Measurements from ENCODE around the gene LEFTY1.

LEFTY1 gene

DNA sequence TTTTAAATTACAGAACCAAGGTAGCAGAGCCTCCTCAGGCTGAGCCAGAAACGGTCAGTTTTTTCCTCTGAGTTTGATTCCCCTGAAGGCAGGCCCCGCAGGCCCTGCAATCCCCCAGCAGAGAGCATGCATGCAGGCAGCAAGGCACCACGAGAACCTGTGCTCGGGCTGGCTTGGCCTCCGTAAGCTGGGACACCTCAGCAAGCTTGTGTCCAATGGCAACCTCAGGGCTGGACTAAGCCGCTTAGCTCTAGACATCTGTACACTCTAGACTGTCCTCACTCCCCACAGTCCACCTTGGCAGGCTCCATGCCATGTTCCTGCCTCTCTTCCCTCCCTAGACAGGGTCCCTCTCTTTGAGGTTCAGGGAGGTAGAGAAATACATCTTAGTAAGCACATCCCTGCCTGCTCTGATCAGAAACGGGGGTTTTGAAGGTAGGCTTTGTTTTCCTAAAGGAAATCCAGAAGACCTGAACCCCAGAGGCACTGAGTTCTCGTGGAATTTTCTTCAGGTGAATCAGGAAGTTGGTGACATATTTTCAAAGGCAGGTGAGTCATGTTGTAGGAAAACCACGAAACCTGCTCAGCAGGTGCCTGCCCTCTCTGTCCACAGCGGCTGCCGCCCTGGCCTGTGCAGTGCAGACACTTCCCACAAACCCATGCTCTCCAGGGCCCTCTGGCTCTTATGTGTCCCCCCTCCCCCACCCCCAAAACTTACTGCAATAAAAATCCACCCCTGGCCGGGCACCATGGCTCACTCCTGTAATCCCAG lies 13.7 kb downstream of the LEFTY1 start:
- peak; percentile 17 for FAIRE-seq
- DNase-seq (ENCODE audit: insufficient read length): no peak

DNA sequence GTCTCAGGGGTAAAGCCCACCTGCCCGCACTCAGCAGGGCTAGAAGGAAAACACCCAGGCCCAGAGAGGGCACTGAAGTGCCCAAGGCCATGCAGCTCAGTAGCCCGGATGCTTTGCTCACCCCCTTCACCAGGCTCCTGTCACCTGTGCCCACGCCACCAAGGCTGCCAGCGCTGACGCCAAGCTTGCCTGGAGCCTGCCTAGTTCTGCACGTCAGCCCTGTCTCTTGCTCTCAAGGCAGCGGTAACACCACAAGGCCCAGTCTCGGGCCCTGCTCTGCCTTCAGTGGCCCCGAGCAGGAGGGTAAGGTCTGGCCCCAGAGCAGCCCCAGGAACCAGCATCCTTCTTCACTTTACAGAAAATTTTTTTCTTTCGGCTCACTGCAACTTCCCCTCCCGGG lies 14.5 kb downstream of the LEFTY1 start:
- no peak for TF ChIP-seq POLR2AphosphoS5 (IDR thresholded peaks at IDR 0.05; ENCODE audit: low read depth, low read length)
- TF ChIP-seq POLR2A (IDR thresholded peaks at IDR 0.05; ENCODE audit: low read depth, low read length): no peak
- TF ChIP-seq TAF1 (IDR thresholded peaks at IDR 0.05; ENCODE audit: borderline replicate concordance, low read depth, low read length): no peak
- no peak for DNase-seq (ENCODE audit: insufficient read length)
- FAIRE-seq: no peak

More for the DNA sequence above, 13.7 kb downstream of the LEFTY1 start:
- no peak for TF ChIP-seq POLR2AphosphoS5 (IDR thresholded peaks at IDR 0.05; ENCODE audit: low read depth, low read length)
- TF ChIP-seq TAF1 (IDR thresholded peaks at IDR 0.05; ENCODE audit: borderline replicate concordance, low read depth, low read length): no peak
- no peak for TF ChIP-seq POLR2A (IDR thresholded peaks at IDR 0.05; ENCODE audit: low read depth, low read length)

DNA sequence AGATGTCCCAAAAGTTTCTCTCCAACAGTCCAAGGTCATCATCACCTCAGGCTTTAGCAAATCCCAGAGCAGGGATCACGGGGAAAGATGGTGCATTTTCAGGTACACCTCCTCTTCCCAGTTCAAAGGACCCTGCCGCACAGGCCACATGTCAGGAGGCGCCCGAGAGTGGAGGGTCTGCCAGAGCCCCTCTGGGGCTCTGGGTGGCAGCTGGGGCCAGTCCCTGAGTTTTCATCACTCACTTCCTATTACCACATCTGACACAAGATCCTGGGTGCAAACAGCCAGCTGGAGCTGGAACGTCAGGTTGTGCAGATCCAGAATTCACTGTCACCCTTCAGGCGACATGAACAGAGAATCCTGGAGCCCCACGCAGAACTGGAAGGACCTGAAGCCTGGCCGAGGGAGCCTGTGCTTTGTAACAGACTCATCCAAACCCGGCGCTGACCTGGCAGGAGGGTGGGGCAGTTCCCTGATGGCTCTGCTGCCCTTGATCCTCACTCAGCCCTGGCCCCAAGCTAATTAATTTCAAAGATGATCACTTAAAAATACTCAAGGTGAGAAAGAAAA lies 15.6 kb downstream of the LEFTY1 start:
- no peak for FAIRE-seq
- TF ChIP-seq TAF1 (IDR thresholded peaks at IDR 0.05; ENCODE audit: borderline replicate concordance, low read depth, low read length) (no peak), POLR2A (IDR thresholded peaks at IDR 0.05; ENCODE audit: low read depth, low read length) (no peak)
- DNase-seq (ENCODE audit: insufficient read length): no peak

DNA sequence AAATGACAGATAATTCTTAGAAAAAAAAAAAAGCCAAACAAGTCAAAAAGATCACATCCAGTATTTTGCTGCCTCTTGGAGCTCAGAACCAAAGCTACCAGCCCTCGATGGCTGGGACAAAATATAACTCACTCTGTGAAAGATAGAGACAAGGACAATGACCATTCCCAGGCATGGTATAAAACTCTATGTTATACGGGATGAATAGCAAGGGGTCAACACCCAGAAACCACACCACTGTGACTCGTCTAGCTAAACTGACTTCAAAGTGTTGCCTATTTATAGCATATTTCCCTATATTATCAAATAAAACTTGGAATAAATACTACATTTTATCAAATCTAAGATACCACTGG lies 16.9 kb downstream of the LEFTY1 start:
- FAIRE-seq: no peak

DNA sequence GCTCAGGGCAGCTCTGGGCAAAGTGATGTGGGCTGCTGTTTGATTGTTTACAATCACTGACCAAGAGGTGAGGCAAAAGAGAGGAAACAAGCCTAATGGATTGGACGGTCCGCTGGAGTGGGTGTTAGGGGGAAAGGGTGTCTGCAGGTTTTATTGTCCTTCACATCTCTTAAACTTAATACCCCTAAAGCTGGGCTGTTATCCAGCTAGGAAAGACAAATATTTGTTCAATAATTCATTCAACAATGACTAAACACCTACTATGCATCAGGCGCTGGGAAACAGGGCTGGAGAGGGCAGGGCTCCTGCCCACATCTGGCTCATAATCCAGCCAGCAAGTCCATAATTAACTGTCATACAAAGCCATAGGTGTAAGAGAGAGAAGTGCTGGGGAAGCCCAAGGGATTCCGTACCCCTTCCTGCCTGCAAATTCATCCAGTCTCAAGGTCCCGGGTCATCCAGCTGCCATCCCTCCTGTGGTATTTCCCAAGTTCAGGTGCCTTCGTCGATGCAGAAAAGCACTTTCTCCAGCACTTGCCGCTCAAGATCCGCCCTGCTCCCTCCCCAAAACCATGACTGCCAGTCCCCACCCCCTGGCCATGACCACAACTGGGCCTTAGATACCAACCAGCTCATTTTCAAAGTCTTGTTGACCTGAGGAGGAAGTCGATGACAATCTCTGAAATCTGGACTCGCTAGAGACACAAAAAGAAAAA lies 17.4 kb downstream of the LEFTY1 start:
- TF ChIP-seq POLR2A (IDR thresholded peaks at IDR 0.05; ENCODE audit: low read depth, low read length): no peak
- no peak for TF ChIP-seq POLR2AphosphoS5 (IDR thresholded peaks at IDR 0.05; ENCODE audit: low read depth, low read length)
- TF ChIP-seq TAF1 (IDR thresholded peaks at IDR 0.05; ENCODE audit: borderline replicate concordance, low read depth, low read length): no peak
- DNase-seq (ENCODE audit: insufficient read length) (no peak), FAIRE-seq (no peak)

More for the DNA sequence above, 16.9 kb downstream of the LEFTY1 start:
- DNase-seq (ENCODE audit: insufficient read length): no peak
- no peak for TF ChIP-seq TAF1 (IDR thresholded peaks at IDR 0.05; ENCODE audit: borderline replicate concordance, low read depth, low read length)

DNA sequence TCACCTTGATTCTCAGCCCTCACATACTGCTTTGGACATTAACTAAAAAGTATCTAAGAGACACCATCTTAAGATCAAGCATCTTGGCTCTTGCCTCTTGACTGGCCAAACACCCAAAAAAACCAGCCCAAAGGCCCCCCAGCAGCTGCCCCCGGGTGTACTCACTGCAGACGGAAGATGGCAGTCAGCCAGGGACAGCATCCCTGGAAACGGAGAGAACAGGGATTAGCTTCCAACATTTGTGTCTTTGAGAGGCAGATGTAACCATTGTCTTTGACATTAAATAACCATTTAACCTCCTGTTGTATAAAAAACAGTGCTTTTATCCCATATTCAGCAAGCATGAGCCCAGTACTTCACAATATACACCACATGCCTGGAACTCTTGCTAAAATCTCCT lies 18.0 kb downstream of the LEFTY1 start:
- TF ChIP-seq POLR2AphosphoS5 (IDR thresholded peaks at IDR 0.05; ENCODE audit: low read depth, low read length): no peak
- no peak for TF ChIP-seq POLR2A (IDR thresholded peaks at IDR 0.05; ENCODE audit: low read depth, low read length)
- TF ChIP-seq TAF1 (IDR thresholded peaks at IDR 0.05; ENCODE audit: borderline replicate concordance, low read depth, low read length): no peak
- FAIRE-seq (no peak), DNase-seq (ENCODE audit: insufficient read length) (no peak)

DNA sequence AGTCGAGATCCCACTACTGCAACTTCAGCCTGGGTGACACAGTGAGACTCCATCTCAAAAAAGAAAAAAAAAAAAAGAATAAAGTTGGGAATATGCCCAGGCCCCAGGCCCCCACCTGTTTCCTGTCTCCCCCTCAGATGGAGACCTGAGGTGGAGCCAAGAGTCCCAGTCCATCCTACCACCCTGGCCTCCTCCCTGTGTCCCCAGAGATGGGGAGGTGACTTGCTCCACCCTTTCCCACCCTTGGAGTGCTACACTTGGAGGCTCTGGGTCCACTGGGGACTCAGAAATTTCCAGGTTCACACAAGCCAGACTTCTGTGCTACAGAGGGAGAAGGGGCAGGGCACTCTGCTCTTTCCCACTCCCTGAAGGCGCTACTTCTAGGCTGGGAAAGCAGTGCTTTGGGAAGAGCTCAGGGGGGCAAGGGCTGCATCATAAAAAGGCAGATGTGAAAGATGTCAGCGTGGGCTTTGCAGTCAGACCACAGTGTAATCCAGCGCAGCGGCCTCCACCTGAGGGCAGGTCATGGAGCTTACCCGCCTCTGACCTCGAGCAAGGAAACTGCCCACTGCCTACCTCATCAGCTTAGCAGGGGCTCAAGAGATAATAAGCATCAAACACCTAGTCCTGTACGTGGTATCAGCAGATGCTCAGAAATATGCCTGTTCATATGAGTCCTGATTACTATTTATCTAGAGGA lies 20.2 kb downstream of the LEFTY1 start:
- DNase-seq (ENCODE audit: insufficient read length) (no peak), FAIRE-seq (no peak)
- TF ChIP-seq POLR2A (IDR thresholded peaks at IDR 0.05; ENCODE audit: low read depth, low read length) (no peak), POLR2AphosphoS5 (IDR thresholded peaks at IDR 0.05; ENCODE audit: low read depth, low read length) (no peak), TAF1 (IDR thresholded peaks at IDR 0.05; ENCODE audit: borderline replicate concordance, low read depth, low read length) (no peak)

DNA sequence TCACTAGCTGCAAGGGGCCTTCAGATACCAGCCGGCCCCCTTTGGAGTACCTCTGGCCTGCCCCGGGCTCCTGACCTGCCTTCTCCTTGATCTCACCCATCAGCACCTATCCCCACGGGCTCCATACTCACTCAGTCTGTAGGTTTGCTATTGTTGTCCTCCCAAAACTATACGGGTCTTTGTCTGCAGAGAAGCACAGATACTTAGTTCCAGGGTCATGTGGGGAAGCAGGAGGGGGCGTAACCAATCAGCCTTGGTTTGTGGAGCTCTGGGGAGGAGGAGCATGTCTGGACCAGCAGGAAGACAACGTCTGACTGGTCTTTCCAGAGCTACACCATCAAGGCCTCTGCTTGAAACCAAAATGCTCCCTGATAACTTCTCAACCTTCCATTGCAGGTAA lies 22.0 kb downstream of the LEFTY1 start:
- no peak for DNase-seq (ENCODE audit: insufficient read length)
- FAIRE-seq: no peak
- TF ChIP-seq TAF1 (IDR thresholded peaks at IDR 0.05; ENCODE audit: borderline replicate concordance, low read depth, low read length) (no peak), POLR2A (IDR thresholded peaks at IDR 0.05; ENCODE audit: low read depth, low read length) (no peak), POLR2AphosphoS5 (IDR thresholded peaks at IDR 0.05; ENCODE audit: low read depth, low read length) (no peak)

DNA sequence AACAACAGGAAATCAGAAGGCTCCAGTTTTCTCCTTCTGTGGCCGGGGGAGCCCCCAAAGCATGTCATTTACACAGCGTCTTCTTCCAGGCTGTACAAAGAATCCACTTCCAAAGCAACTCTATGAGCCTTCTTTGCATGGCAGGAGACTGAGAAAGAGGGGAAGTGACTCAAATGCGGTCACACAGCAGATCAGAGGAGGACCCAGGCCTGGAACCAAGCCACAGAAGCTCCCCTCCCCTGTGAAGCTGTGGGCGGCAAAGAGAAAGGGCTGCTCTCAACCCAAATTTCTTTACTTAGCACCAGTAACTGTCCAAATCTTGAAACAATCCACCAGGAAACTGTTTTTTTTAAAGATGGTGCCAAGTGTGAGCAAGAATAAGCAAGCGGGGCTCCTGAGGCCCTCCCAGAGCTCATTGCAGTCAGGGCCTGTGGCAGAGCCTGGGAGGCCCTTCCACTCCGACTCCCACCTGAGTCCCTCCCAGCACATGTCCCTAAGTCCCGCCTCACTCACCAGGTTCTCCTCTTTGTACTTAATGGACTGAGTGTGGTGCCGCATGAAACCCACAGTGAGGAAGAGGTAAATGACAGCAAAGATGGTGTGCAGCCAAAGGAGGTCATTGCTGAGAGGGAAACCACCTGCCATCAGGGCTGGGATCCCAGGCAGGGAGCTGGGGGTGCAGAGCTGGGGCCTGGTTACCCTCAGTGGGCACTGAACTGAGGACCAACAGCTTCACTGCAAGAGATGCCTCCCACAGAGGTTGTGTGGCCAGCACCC lies 22.7 kb downstream of the LEFTY1 start:
- no peak for DNase-seq (ENCODE audit: insufficient read length)
- no peak for FAIRE-seq
- TF ChIP-seq POLR2AphosphoS5 (IDR thresholded peaks at IDR 0.05; ENCODE audit: low read depth, low read length): no peak
- no peak for TF ChIP-seq POLR2A (IDR thresholded peaks at IDR 0.05; ENCODE audit: low read depth, low read length)
- no peak for TF ChIP-seq TAF1 (IDR thresholded peaks at IDR 0.05; ENCODE audit: borderline replicate concordance, low read depth, low read length)

DNA sequence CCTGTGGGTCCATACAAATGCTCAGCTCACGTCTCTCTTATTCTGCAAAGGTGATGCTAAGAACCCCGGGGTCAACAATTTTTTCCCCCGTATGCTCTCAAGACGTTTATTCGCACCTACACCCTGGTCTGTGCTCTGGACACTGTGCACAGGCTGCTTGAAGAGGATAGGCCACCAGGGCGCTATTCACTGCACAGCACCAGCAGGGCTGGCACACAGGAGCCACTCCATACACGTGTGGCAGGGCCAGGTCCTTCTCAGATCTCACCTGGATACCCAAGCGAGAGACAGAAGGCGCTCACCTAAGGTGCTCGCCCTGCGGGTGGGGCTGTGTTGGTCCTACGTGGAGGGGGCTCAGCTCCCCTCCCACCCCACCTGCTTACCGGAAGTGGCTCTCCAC lies 23.4 kb downstream of the LEFTY1 start:
- no peak for FAIRE-seq
- DNase-seq (ENCODE audit: insufficient read length): no peak
- TF ChIP-seq POLR2AphosphoS5 (IDR thresholded peaks at IDR 0.05; ENCODE audit: low read depth, low read length): no peak
- no peak for TF ChIP-seq TAF1 (IDR thresholded peaks at IDR 0.05; ENCODE audit: borderline replicate concordance, low read depth, low read length)
- no peak for TF ChIP-seq POLR2A (IDR thresholded peaks at IDR 0.05; ENCODE audit: low read depth, low read length)

DNA sequence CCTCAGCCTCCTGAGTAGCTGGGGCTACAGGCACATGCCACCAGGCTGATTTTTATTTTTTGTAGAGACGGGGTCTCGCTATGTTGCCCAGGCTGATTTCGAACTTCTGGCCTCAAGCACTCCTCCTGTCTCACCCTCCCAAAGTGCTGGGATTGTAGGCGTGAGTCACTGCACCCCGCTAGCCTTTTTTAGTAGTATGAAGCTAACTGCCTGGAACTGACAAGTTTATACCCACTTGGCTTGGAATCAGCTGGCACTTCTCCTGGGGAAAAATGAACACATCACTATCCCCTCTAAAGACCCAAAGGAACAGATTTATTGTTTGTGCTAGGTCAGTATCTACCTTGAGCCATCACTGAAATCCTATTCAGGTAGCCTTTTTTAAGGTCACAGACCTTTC lies 25.8 kb downstream of the LEFTY1 start:
- FAIRE-seq: no peak
- no peak for DNase-seq (ENCODE audit: insufficient read length)
- no peak for TF ChIP-seq POLR2A (IDR thresholded peaks at IDR 0.05; ENCODE audit: low read depth, low read length)
- no peak for TF ChIP-seq TAF1 (IDR thresholded peaks at IDR 0.05; ENCODE audit: borderline replicate concordance, low read depth, low read length)
- no peak for TF ChIP-seq POLR2AphosphoS5 (IDR thresholded peaks at IDR 0.05; ENCODE audit: low read depth, low read length)

Data from GM12892 (cell line).